WTC11 (cell line): ENCODE results near the gene SP140L. TPM values are rescaled to one million over a fixed set of nuclear protein-coding genes. Genes with fewer than 3 reads are reported as not detected.
"Not testable (repeated sequence)": the region's sequence is repeated elsewhere in the genome, so short reads cannot be mapped to it uniquely, and the experiment has no call there.

Experiments
- ATAC-seq: fragments of 200-7000 bp; cut with Tn5 transposase; 2 replicates; pipeline ENCODE4 v1.10.0; 2021; ENCODE audit warnings: mild to moderate bottlenecking, moderate library complexity
- CTCF ChIA-PET: fragments of 300-600 bp; sonication (Branson Sonifier 250); formaldehyde crosslinking; loops from one replicate; lab custom pipeline; 2021; ENCODE audit warnings: antibody characterized with exemption; lab: Charles Lee
- POLR2A ChIA-PET: fragments of 350-600 bp; sonication (Branson Sonifier 250); formaldehyde crosslinking; loops from one replicate; lab custom pipeline; 2021; ENCODE audit warnings: antibody characterized with exemption; lab: Charles Lee
- DNase-seq: peaks from one replicate; pipeline ENCODE4 v3.0.0; 2021; ENCODE audit warnings: low spot score
- H3K27ac Mint-ChIP-seq: 2 replicates; pipeline ENCODE4 v1.8.0; 2021; ENCODE audit warnings: mixed read lengths
- H3K27me3 Mint-ChIP-seq: 2 replicates; pipeline ENCODE4 v1.8.0; 2021; ENCODE audit warnings: low read depth, mild to moderate bottlenecking, moderate library complexity, mixed read lengths
- H3K36me3 Mint-ChIP-seq: 2 replicates; pipeline ENCODE4 v1.8.0; 2021; ENCODE audit warnings: mixed read lengths
- H3K4me1 Mint-ChIP-seq: 2 replicates; pipeline ENCODE4 v1.8.0; 2022; ENCODE audit warnings: mixed read lengths
- H3K4me3 Mint-ChIP-seq: 2 replicates; pipeline ENCODE4 v1.8.0; 2021; ENCODE audit warnings: mild to moderate bottlenecking, moderate library complexity, mixed read lengths
- H3K9me3 Mint-ChIP-seq: 2 replicates; pipeline ENCODE4 v1.8.0; 2021; ENCODE audit warnings: mixed read lengths
- CREB1 ChIP-seq: sonication (generic); formaldehyde crosslinking; IDR thresholded peaks from 2 replicates; pipeline ENCODE4 v1.8.0; 2023; ENCODE audit warnings: mild to moderate bottlenecking, missing genetic modification reagents
- GABPB1 ChIP-seq: sonication (generic); formaldehyde crosslinking; IDR thresholded peaks from 2 replicates; pipeline ENCODE4 v1.8.1; 2023; ENCODE audit warnings: mild to moderate bottlenecking, missing genetic modification reagents
- HMGA2 ChIP-seq: fragments of 250-450 bp; sonication (Bioruptor Pico); IDR thresholded peaks from 2 replicates; pipeline ENCODE4 v1.4.0; 2021; ENCODE audit warnings: mild to moderate bottlenecking, moderate library complexity
- IRF1 ChIP-seq: sonication (generic); formaldehyde crosslinking; IDR thresholded peaks from 2 replicates; pipeline ENCODE4 v1.8.0; 2023; ENCODE audit warnings: missing genetic modification reagents
- PRRX2 ChIP-seq: fragments of 250-450 bp; sonication (Bioruptor Pico); IDR thresholded peaks from 2 replicates; pipeline ENCODE4 v1.8.0; 2021; ENCODE audit warnings: mild to moderate bottlenecking
- STAT6 ChIP-seq: sonication (generic); formaldehyde crosslinking; conservative IDR thresholded peaks from 2 replicates; pipeline ENCODE4 v1.8.1; 2023; ENCODE audit warnings: mild to moderate bottlenecking, low read depth, missing genetic modification reagents, moderate library complexity
- TCF7 ChIP-seq: sonication (generic); formaldehyde crosslinking; IDR thresholded peaks from 2 replicates; pipeline ENCODE4 v1.8.0; 2022; ENCODE audit warnings: mild to moderate bottlenecking, low read depth, missing genetic modification reagents, moderate library complexity
- TP53 ChIP-seq: sonication (generic); formaldehyde crosslinking; IDR thresholded peaks from 2 replicates; pipeline ENCODE4 v1.8.1; 2023; ENCODE audit warnings: mild to moderate bottlenecking, missing genetic modification reagents
- USF1 ChIP-seq: sonication (generic); formaldehyde crosslinking; IDR thresholded peaks from 2 replicates; pipeline ENCODE4 v1.8.0; 2022; ENCODE audit warnings: mild to moderate bottlenecking, missing genetic modification reagents
- ZNF121 ChIP-seq: sonication (generic); formaldehyde crosslinking; IDR thresholded peaks from 2 replicates; pipeline ENCODE4 v1.8.0; 2023; ENCODE audit warnings: missing genetic modification reagents
- ZNF232 ChIP-seq: sonication (generic); formaldehyde crosslinking; IDR thresholded peaks from 2 replicates; pipeline ENCODE4 v1.8.0; 2022; ENCODE audit warnings: mild to moderate bottlenecking, missing genetic modification reagents
- ZNF317 ChIP-seq: sonication (generic); formaldehyde crosslinking; IDR thresholded peaks from 2 replicates; pipeline ENCODE4 v1.8.1; 2023; ENCODE audit warnings: low read depth, mild to moderate bottlenecking, moderate library complexity, missing genetic modification reagents, borderline replicate concordance
- ZNF423 ChIP-seq: fragments of 250-450 bp; sonication (Bioruptor Pico); IDR thresholded peaks from 2 replicates; pipeline ENCODE4 v2.1.2; 2022; ENCODE audit warnings: mild to moderate bottlenecking, moderate library complexity
- ZNF425 ChIP-seq: fragments of 250-450 bp; sonication (Bioruptor Pico); conservative IDR thresholded peaks from 2 replicates; pipeline ENCODE4 v1.9.0; 2021; ENCODE audit warnings: mild to moderate bottlenecking
- ZNF532 ChIP-seq: fragments of 250-450 bp; sonication (Bioruptor Pico); IDR thresholded peaks from 2 replicates; pipeline ENCODE4 v1.9.0; 2021; ENCODE audit warnings: mild to moderate bottlenecking, borderline replicate concordance
- total RNA-seq: library from RNA; stranded (reverse); gene quantifications from 3 replicates; pipeline ENCODE4 v1.2.3, GENCODE V29; 2021
- TF ChIP-seq, protein P1 (sequence below): sonication (generic); formaldehyde crosslinking; IDR thresholded peaks from 2 replicates; pipeline ENCODE4 v1.8.0; 2022; ENCODE audit warnings: mild to moderate bottlenecking, missing genetic modification reagents
- TF ChIP-seq, protein P2 (sequence below): sonication (generic); formaldehyde crosslinking; IDR thresholded peaks from 2 replicates; pipeline ENCODE4 v1.8.1; 2022; ENCODE audit warnings: mild to moderate bottlenecking, missing genetic modification reagents, moderate library complexity, borderline replicate concordance

Gene SP140L
- total RNA-seq, 1 experiment from 2014 or later, result 3.2 TPM

- Mint-ChIP-seq H3K27me3 (no peaks in the 10 kb centered on the region; the same call in 1 of the 2 replicates), H3K36me3 (peaks cover 8% of the 10 kb centered on the region), H3K27ac (no peak overlapping the region), H3K4me1 (no peaks in the 10 kb centered on the region), H3K9me3 (peaks cover 22% of the 10 kb centered on the region), H3K4me3 (no peak overlapping the region)
- ChIA-PET POLR2A (no interaction called here), CTCF (no interaction called here)
- TF ChIP-seq ZNF425 (no peak), CREB1 (CRISPR knock-in tag) (no peak), HMGA2 (CRISPR knock-in tag) (no peak), ZNF232 (no peak), STAT6 (CRISPR knock-in tag) (no peak), ZNF121 (no peak), PRRX2 (no peak), IRF1 (CRISPR knock-in tag) (no peak), TP53 (CRISPR knock-in tag) (no peak), TCF7 (CRISPR knock-in tag) (no peak), ZNF532 (CRISPR knock-in tag) (no peak), GABPB1 (no peak), ZNF317 (CRISPR knock-in tag) (no peak), ZNF423 (CRISPR knock-in tag) (no peak), USF1 (no peak)
- TF ChIP-seq, protein P1, sequence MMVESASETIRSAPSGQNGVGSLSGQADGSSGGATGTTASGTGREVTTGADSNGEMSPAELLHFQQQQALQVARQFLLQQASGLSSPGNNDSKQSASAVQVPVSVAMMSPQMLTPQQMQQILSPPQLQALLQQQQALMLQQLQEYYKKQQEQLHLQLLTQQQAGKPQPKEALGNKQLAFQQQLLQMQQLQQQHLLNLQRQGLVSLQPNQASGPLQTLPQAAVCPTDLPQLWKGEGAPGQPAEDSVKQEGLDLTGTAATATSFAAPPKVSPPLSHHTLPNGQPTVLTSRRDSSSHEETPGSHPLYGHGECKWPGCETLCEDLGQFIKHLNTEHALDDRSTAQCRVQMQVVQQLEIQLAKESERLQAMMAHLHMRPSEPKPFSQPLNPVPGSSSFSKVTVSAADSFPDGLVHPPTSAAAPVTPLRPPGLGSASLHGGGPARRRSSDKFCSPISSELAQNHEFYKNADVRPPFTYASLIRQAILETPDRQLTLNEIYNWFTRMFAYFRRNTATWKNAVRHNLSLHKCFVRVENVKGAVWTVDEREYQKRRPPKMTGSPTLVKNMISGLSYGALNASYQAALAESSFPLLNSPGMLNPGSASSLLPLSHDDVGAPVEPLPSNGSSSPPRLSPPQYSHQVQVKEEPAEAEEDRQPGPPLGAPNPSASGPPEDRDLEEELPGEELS (CRISPR knock-in tag), result no peak
- TF ChIP-seq, protein P2, sequence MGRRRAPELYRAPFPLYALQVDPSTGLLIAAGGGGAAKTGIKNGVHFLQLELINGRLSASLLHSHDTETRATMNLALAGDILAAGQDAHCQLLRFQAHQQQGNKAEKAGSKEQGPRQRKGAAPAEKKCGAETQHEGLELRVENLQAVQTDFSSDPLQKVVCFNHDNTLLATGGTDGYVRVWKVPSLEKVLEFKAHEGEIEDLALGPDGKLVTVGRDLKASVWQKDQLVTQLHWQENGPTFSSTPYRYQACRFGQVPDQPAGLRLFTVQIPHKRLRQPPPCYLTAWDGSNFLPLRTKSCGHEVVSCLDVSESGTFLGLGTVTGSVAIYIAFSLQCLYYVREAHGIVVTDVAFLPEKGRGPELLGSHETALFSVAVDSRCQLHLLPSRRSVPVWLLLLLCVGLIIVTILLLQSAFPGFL (CRISPR knock-in tag), result no peak
- ATAC-seq, result no peak
- no peak for DNase-seq
These were observed 67.3 kb downstream of the SP140L start for GRCh38 chr2:230394301-230394700.

DNA sequence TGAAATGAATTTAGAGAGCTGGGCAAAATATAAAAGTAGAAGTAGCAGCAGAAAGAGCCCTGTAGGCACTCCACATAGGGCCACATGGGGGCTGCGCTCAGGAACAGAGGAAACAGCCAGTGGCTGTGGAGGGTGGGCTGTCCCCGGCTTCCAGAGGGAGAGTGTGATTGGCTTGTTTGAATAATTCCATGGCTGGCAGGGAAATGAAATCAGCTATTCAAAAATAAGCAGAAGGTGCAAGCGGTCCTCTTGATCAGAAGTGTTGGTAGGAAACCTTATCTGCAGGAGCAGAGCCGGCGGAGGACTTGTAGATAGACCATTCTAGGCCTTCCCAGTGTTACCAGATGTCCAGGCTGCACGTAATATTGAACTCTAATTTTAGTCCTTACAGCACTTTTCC is 71.7 kb downstream of the SP140L start:
- DNase-seq, H3K4me1 Mint-ChIP-seq, POLR2A ChIA-PET, H3K27me3 Mint-ChIP-seq, H3K27ac Mint-ChIP-seq, H3K4me3 Mint-ChIP-seq, CTCF ChIA-PET, H3K36me3 Mint-ChIP-seq: not testable (repeated sequence)
- peak; percentile 72 for ATAC-seq
- H3K9me3 Mint-ChIP-seq, result peaks cover 22% of the 10 kb centered on the region
